K562 (cell line): ENCODE results near the gene ING5. TPM values are rescaled to one million over a fixed set of nuclear protein-coding genes. Genes with fewer than 3 reads are reported as not detected.

Experiments
- DIDO1 ChIP-seq: fragments of 450-650 bp; IDR thresholded peaks from 2 replicates; pipeline ENCODE4 v1.6.1; 2016; ENCODE audit warnings: low read depth, missing biosample characterization, missing genetic modification characterization
- EHMT2 ChIP-seq: fragments of 450-650 bp; IDR thresholded peaks from 2 replicates; pipeline ENCODE4 v1.6.1; 2018; ENCODE audit warnings: antibody characterized with exemption
- ELF1 ChIP-seq: fragments of 200-800 bp; sonication (Bioruptor generic); IDR thresholded peaks from 2 replicates; pipeline ENCODE4 v1.6.1; 2016; ENCODE audit warnings: missing genetic modification characterization, missing compliant biosample characterization
- ERF ChIP-seq: fragments of 450-650 bp; formaldehyde crosslinking; IDR thresholded peaks from 2 replicates; pipeline ENCODE4 v1.4.0; 2020; ENCODE audit warnings: mild to moderate bottlenecking, mixed read lengths
- ILK ChIP-seq: fragments of 450-650 bp; IDR thresholded peaks from 2 replicates; pipeline ENCODE4 v1.6.1; 2016; ENCODE audit warnings: missing genetic modification characterization, low read depth, mild to moderate bottlenecking, missing compliant biosample characterization, moderate library complexity, borderline replicate concordance
- KHSRP ChIP-seq: fragments of 450-650 bp; IDR thresholded peaks from 2 replicates; pipeline ENCODE4 v1.6.1; 2017
- MXI1 ChIP-seq: IDR thresholded peaks from 2 replicates; pipeline ENCODE4 v1.6.1; 2011; ENCODE audit warnings: low read depth, mild to moderate bottlenecking, improper control_type of control experiment, low read length
- MYC ChIP-seq, 2 experiments: fragments of 250-450 bp in 1 of 2; sonication (Bioruptor Pico) in 1 of 2; IDR thresholded peaks; 2 replicates each; pipeline versions ENCODE4 v1.5.1 to v1.6.1; 2012 to 2021; ENCODE audit warnings: low read depth in 2 of 2, borderline replicate concordance in 1 of 2, improper control_type of control experiment in 1 of 2, low read length in 1 of 2, mild to moderate bottlenecking in 1 of 2, moderate library complexity in 1 of 2
- NONO ChIP-seq, 2 experiments: fragments of 200-400 bp in 1 of 2; fragments of 450-650 bp in 1 of 2; formaldehyde crosslinking in 1 of 2; IDR thresholded peaks; 2 replicates each; pipeline ENCODE4 v1.6.1; 2017; ENCODE audit warnings: low read depth in 2 of 2, mild to moderate bottlenecking in 2 of 2, moderate library complexity in 2 of 2, low read length in 1 of 2
- SETDB1 ChIP-seq: IDR thresholded peaks from one replicate; pipeline ENCODE4 v1.6.1; 2012; ENCODE audit warnings: low read length, control low read depth, inconsistent platforms
- ZNF274 ChIP-seq: IDR thresholded peaks from 2 replicates; pipeline ENCODE4 v1.6.1; 2011; ENCODE audit warnings: low read depth, mild to moderate bottlenecking, low read length, moderate library complexity, borderline replicate concordance
- ZNF316 ChIP-seq: fragments of 450-650 bp; IDR thresholded peaks from 2 replicates; pipeline ENCODE4 v1.6.1; 2016
- ZNF384 ChIP-seq: IDR thresholded peaks from 2 replicates; pipeline ENCODE4 v1.6.1; 2012; ENCODE audit warnings: low read depth, low read length, improper control_type of control experiment
- polyA plus RNA-seq, 8 experiments: library from polyadenylated mRNA; depleted of rRNA in 4 of 8; stranded (reverse) in 5 of 8; unstranded in 3 of 8; fragments of >200 nt; fragmentation: Nextera tagmentation in 2 of 8; fragmentation: Illumina TruSeq in 1 of 8; extraction: Ambion mirVana in 2 of 8; extraction: Trizol in 1 of 8; gene quantifications; 2 replicates each; pipeline versions ENCODE4 v1.2.1 to v1.2.3, GENCODE V29; 2011 to 2014; ENCODE audit warnings: inconsistent platforms in 1 of 8, missing spikeins in 1 of 8
- total RNA-seq, 7 experiments: library from RNA; depleted of rRNA in 6 of 7; stranded (reverse); fragments of >200 nt in 6 of 7; fragmentation: Illumina TruSeq in 2 of 7; extraction: Trizol in 2 of 7; gene quantifications; 2 replicates each; pipeline versions ENCODE4 v1.2.1 to v1.2.3, GENCODE V29; 2011 to 2021; ENCODE audit warnings: low replicate concordance in 1 of 7
- TF ChIP-seq, protein P1 (sequence below): fragments of 450-650 bp; IDR thresholded peaks from 2 replicates; pipeline ENCODE4 v1.6.1; 2016; ENCODE audit warnings: missing biosample characterization, missing genetic modification characterization
- TF ChIP-seq, protein P2 (sequence below): fragments of 450-650 bp; formaldehyde crosslinking; IDR thresholded peaks from 2 replicates; pipeline ENCODE4 v1.4.0; 2020; ENCODE audit warnings: mild to moderate bottlenecking, moderate library complexity
- TF ChIP-seq, protein P3 (sequence below), 2 experiments: fragments of 450-650 bp; IDR thresholded peaks; 2 replicates each; pipeline ENCODE4 v1.6.1; 2018; ENCODE audit warnings: mild to moderate bottlenecking in 2 of 2, low read depth in 1 of 2; ENCODE audit not compliant: partially characterized antibody in 2 of 2

The ING5 gene
- total and polyA plus RNA-seq, 9 of the 15 experiments (the other 6 are each of a cell fraction or from before 2014, with no cell fraction given) = 10.4 to 53.3 (median 27.9) TPM

DNA sequence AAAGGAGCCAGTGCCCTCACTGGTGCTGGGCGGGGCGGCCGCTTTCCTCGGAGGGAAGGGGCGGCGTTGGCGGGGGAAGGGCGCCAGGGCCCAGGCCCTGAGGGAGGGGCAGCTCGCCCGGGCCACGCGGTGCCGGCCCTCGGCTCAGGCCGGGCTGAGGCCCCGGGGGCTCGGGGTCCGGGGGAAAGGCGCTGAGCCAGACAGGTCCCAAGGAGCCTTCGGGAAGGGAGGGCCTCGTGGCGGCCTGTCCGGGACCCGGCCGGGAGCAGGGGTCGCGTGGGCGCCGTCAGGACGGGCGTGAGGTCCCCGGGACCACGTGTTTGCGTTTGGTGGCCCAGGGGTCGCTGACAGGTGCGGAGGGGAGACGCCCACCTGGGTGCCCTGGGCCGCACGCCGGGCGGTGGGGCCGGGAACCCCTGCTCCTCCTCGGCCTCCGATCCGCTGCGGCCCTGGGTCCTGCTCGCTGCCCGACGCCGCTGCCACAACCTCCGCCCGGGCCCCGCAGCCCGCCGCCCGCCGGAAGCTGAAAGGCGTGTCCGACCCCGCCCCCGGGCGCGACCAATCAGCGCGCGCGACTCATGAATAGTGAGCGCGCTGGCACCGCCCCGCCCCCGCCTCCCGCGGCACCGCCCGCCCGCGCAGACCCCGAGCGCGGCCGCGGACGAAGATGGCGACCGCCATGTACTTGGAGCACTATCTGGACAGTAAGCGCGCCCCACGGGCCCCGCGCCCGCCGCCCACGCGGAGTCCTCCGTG lies at the start of gene ING5 (continued):
- TF ChIP-seq, protein P1, sequence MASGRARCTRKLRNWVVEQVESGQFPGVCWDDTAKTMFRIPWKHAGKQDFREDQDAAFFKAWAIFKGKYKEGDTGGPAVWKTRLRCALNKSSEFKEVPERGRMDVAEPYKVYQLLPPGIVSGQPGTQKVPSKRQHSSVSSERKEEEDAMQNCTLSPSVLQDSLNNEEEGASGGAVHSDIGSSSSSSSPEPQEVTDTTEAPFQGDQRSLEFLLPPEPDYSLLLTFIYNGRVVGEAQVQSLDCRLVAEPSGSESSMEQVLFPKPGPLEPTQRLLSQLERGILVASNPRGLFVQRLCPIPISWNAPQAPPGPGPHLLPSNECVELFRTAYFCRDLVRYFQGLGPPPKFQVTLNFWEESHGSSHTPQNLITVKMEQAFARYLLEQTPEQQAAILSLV = no peak
- TF ChIP-seq ILK (tag) = no peak
- no peak for TF ChIP-seq ZNF316
- TF ChIP-seq, protein P2, sequence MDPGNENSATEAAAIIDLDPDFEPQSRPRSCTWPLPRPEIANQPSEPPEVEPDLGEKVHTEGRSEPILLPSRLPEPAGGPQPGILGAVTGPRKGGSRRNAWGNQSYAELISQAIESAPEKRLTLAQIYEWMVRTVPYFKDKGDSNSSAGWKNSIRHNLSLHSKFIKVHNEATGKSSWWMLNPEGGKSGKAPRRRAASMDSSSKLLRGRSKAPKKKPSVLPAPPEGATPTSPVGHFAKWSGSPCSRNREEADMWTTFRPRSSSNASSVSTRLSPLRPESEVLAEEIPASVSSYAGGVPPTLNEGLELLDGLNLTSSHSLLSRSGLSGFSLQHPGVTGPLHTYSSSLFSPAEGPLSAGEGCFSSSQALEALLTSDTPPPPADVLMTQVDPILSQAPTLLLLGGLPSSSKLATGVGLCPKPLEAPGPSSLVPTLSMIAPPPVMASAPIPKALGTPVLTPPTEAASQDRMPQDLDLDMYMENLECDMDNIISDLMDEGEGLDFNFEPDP (CRISPR knock-in tag) = 0 out of 2 replicates have a peak, but pooled peaks have one; percentile 34
- peak in 1 of 2 experiments; percentile 12; a peak in 1 of 4 replicates for TF ChIP-seq NONO (IDR thresholded peaks at IDR 0.05; ENCODE audit: low read depth in 2 of 2, low read length in 1 of 2)
- TF ChIP-seq MXI1 = no peak; the same call in 1 of the 2 replicates
- peak; percentile 94 for TF ChIP-seq MYC (IDR thresholded peaks at IDR 0.05; ENCODE audit: low read depth, low read length)
- TF ChIP-seq MYC (CRISPR knock-in tag; IDR thresholded peaks at IDR 0.05; ENCODE audit: borderline replicate concordance, low read depth) = no peak
- TF ChIP-seq ELF1 (tag) = no peak
- no peak for TF ChIP-seq EHMT2
- TF ChIP-seq, protein P3, sequence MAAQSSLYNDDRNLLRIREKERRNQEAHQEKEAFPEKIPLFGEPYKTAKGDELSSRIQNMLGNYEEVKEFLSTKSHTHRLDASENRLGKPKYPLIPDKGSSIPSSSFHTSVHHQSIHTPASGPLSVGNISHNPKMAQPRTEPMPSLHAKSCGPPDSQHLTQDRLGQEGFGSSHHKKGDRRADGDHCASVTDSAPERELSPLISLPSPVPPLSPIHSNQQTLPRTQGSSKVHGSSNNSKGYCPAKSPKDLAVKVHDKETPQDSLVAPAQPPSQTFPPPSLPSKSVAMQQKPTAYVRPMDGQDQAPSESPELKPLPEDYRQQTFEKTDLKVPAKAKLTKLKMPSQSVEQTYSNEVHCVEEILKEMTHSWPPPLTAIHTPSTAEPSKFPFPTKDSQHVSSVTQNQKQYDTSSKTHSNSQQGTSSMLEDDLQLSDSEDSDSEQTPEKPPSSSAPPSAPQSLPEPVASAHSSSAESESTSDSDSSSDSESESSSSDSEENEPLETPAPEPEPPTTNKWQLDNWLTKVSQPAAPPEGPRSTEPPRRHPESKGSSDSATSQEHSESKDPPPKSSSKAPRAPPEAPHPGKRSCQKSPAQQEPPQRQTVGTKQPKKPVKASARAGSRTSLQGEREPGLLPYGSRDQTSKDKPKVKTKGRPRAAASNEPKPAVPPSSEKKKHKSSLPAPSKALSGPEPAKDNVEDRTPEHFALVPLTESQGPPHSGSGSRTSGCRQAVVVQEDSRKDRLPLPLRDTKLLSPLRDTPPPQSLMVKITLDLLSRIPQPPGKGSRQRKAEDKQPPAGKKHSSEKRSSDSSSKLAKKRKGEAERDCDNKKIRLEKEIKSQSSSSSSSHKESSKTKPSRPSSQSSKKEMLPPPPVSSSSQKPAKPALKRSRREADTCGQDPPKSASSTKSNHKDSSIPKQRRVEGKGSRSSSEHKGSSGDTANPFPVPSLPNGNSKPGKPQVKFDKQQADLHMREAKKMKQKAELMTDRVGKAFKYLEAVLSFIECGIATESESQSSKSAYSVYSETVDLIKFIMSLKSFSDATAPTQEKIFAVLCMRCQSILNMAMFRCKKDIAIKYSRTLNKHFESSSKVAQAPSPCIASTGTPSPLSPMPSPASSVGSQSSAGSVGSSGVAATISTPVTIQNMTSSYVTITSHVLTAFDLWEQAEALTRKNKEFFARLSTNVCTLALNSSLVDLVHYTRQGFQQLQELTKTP (IDR thresholded peaks at IDR 0.05; ENCODE audit: low read depth in 1 of 2, partially characterized antibody in 2 of 2) = no peak
- TF ChIP-seq DIDO1 (tag) = no peak
- no peak for TF ChIP-seq ZNF274
- no peak for TF ChIP-seq SETDB1
- TF ChIP-seq ZNF384 = no peak
- no peak for TF ChIP-seq KHSRP
- 0 out of 2 replicates have a peak, but pooled peaks have one; percentile 47 for TF ChIP-seq ERF
